Activated CD4-positive, alpha-beta T cell treated with anti-CD3 and anti-CD28 coated beads, Interleukin-2, amount 50 U/mL, for 48 hours (primary cell): Measurements from ENCODE around the gene ART1.

Experiments used
- DNase-seq, 2 experiments: peaks; one replicate each; pipeline ENCODE4 v3.0.0-alpha.2; 2020

The ART1 gene

DNA sequence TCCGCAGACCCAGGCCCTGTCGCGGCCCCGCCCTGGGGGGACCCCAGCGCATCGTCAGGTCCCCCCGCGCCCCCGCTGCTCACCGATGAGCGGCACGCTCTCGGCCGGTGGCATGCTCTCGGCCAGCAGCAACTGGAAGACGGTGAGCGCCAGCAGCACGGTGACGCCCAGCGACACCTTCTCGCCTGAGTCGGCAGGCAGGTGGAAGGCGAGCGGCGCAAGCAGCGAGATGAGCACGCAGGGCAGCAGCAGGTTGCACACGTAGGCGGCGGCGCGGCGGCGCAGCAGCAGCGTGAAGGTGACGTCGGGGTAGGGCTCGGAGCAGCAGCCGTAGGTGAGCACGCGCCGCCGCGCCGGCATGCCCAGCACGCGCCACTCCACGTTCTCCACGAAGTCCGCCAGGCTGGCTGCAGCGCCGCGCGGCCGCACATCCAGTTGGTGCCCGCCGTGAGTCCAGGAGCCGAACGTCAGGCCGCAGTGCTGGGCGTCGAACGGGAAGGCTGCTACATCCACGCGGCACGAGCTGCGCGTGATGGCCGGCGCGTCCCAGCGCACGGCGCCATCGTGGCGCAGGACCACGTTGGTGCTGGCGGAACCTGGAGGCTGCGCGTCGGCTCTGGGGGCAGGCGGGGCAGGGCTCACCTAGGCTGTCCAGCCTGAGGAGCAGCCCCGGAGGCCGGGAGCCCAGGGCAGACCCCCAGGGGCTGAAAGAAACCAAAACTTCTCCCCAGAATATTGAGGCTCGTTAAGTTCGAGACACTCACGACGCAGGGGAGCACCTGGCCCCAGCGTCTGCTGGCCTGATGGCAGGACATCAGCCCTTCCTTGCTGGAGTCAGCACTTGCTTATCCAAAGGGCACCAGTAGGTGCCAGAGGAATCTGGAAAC, 22.5 kb downstream of the ART1 start:
- no peak for DNase-seq

DNA sequence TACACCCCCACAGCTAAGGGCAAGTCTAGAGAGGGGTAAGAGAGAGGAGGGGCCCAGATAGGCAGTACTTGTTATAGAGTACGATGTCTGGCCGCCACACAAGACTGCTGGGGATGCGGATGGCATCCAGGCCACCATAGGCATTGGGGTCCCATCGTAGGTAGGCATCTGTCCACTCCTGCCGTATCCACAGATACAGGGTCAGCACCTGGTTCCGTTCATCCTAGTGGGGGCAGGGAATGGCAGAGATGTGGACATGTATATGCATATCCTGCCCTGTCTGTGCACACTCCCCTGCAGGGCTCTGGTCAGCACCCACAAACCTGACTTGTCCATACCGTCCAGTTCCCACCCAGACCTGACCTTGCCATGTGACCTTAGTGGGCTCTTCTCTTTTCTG, 24.2 kb downstream of the ART1 start:
- DNase-seq = no peak

DNA sequence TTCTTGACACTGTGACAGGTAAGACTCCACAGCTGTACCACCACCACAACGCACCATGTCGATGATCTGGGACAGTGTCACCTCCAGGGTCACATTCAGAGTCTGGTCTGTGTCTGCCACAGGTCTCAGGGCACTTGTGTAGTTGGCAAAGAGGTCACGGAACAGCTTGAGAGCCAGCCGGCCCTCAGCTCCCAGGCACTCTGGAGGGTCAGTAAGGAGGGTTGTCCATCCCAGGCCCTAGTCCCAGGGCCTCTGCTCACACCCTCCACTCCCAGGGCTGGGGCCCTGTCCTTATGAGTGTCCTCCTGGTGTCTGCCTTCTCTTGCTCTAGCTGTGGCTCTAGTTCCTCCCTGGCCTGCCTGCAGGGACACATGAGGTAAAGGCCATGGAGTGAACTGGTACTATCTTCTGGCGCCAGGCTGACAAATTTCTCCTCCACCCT, 24.8 kb downstream of the ART1 start:
- no peak for DNase-seq

DNA sequence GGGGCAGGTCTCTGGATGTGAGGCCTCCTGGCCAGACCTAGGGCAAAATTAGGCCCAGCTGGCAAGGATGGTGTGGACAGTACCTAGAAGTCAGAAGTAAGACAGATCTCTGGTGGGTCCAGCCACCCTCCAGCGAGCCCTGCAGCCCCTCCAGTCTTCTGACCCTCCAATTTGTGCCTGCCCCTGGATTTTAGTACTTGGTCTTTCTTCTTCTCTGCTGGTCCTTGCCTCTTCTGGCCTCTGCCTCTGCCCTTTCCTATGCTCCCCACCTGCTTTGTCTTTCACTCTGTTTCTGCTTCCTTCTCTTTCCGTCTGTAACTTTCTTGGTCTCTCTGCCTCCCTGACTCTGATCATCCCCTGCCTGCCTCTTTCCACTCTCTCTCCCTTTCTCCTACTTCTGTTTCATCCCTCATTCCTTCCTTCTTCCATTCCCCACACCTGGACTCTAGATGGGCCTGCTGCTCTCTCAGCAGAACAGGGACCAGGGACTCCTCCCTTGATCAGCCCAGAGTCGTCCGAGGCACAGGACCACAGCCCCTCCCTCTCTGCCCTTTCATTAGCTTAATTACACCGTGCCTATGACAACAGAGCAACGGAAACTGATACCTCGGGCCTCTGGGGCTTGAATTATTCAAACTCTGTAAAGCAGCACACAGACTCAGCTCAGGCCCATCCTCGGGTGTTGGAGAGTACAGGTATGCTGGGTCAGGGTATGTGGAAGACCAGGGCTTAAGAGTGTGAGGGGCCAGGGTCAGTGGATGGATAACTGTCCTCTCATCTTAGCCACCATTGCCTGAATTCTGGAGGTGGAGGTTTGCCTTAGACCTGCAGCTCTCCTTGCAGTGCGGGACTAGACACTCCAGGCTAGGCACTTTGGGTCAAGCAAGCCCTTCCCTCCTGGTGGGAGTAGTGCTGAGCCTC, 26.7 kb downstream of the ART1 start, which contains the start of gene CHRNA10:
Gene CHRNA10 (minus strand): TSS at position 51 of the 921 bp plus-strand sequence. CDS start 72 bp downstream, outside the sequence.
- no peak for DNase-seq

DNA sequence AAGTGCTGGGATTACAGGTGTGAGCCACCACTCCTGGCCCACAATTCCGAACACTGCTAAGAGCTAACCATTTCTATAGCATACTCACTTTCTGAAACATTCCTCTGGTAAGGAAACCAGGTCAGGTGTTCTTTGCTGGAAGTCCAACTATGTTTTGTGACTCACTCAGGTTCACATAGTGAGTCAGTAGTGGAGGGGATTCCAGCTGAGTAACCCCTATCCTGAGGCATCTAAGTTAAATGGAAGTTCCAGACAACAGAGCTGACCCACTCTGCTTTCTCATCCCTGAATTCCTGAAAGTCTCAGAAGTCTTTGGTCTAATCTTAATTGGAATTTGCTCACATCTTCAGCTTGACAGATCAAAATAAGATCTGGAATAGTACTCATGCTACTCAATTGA, 29.3 kb downstream of the ART1 start:
- no peak for DNase-seq

DNA sequence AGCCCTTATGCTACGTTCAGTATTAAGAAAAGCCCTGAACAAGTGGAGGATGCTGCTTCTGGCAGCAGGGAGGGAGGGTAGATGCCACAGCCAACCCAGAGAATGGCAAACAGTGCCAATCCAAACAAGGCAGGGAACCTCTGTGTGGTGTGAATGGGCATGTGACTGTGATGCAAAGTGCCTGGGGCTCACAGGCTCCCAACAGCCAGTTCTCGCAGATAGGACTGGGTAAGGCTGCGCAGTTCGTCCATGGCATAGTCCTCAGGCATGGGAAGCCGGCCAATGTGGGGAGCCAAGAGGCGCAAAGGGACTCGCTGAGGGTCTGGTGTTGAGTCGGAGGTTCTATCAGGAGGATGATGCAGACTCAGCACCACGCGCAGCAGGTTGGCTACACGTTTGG, 31.0 kb downstream of the ART1 start:
- no peak for DNase-seq

DNA sequence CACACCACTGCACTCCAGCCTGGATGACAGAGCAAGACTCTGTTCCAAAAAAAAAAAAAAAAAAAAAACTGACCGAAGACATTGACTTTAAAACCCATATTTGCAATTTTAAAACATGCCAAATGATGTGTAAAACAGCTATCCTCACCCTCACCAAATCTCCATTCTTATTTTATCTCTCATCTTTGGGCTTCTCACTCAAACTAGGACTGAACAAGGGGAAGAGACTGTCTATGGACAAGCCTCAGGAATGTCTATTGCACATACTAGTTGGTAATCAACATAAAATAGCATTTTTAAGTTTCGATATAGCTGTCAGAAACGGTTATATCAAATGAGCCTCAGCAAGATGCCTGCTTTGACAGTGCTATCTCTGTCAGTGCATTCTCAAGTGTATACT, 34.1 kb downstream of the ART1 start:
- no peak for DNase-seq

DNA sequence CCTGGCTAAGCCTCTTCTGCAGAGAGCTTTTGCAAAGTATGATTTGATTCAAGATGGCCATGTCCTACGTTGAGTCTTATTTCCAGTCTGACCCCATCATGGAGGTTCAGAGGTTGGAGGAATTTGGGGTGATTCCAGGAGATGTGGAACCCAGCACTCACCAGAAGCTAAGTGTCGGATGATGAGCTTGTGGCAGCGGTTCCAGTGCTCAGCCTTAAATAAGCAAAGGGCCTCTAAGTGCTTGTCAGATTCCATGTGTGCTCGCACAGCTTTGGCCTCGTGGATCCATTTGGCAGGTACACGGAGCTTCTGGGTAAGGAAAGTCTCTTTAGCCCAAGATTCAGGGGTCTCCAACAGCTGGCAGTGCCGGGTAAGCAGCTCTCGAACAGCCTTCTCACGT, 38.1 kb downstream of the ART1 start:
- DNase-seq = no peak

DNA sequence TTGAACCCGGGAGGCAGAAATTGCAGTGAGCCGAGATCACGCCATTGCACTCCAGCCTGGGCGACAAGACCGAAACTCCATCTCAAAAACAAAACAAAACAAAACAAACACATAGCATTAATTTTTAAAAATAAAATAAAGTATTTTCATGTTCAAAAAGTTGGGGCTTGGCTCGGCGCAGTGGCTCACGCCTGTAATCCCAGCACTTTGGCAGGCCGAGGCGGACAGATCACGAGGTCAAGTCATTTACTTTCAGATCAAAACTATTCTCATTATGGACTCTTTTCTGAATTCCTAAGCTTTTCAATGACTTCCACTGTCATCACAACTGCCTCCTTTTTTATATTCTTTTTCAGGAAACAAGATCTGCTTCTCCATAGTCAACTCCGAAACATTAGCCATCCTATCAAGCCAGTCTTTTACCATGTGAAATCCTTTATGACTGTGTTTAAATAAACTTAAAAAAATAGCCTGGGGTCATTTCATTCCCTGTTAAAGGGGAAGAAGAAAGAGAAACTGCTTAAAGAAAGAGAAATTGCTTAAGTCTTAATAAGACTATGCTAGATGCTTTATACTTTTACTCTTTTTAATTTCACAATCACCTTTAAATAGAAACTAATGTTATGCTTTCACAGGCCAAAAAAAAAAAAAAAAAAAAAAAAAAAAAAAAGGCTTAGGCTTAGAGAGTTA, 39.3 kb downstream of the ART1 start:
- no peak for DNase-seq

DNA sequence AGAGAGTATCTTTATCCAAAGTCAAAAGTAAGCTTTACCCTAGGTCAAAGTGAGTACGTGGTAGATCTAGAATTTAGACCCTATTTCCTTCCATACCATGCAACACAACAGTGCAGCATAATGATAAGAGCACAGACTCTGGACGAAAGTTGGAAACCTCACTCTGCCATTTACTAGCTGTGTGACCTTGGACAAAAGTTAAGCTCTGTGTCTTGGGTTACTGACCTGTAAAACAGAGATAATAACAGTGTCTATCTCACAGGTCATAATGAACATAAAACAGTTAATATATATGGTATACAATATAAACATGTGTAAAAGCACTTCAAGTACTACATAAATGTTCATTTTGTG, 39.9 kb downstream of the ART1 start:
- no peak for DNase-seq

DNA sequence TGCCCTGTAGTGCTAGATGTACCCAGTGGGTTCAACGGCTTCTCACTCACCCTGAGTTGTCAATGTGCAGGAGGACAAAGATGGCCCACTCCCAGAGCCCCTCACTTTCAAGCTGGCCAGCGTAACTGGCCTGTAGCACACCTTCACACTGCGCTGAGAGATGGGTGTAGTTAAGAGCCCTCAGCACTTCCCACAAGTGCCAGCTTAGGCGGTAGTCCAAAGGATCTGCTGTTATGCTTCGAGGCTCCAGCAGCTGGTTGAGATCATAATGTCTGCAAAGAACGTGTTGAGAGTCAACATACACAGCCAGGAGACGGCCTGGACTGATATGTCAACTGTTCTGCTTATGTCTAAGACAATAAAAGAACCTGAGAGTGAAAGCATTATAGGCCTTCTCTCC, 41.0 kb downstream of the ART1 start:
- no peak for DNase-seq

DNA sequence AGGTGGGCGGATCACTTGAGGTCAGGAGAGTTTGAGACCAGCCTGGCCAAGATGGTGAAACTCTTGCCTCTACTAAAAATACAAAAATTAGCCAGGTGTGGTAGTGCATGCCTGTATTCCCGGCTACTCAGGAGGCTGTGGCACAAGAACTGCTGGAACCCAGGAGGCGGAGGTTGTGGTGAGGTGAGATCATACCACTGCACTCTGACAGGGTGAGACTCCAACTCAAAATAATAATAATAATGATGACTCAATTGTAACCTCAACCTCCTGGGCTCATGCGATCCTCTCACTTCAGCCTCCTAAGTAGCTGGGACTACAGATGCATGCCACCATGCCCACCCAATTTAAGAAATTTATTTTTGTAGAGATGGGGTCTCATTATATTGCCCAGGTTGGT, 41.8 kb downstream of the ART1 start:
- DNase-seq = no peak

DNA sequence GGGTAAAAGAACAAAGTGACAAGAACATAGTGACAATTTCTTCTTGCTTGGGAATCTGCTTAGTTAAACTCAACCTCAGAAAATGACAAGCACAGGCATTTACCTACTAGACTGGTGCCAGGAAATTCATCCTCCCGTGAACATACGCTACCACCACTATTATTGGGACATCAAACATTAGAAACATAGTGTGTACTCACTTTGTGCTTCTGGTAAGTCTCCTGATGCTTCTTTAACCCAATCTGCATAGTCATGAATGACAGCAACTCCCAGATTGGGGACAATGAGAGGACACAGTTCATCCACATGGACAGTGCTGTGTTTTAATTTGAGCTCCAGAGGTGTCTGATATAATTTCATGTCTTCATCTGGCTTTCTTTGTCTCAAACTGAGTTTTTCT, 55.5 kb downstream of the ART1 start:
- no peak for DNase-seq

DNA sequence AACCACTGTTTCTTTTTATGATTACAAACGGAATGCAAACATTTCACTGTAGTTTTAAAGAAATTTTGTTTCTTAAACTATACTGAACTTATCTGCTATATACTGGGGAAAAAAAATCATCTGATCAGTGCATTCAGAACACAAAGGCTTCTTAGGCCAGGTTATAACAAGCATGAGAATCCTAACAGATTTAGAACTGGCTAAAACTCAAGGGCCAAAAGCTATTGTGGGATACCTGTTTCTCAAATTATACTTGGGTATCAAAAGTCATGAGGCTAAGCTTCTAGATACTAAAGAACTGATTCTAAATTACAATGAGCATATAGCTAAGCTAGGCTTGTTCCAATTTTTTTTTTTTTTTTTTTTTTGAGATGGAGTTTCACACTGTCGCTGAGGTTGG, 56.0 kb downstream of the ART1 start:
- no peak for DNase-seq

DNA sequence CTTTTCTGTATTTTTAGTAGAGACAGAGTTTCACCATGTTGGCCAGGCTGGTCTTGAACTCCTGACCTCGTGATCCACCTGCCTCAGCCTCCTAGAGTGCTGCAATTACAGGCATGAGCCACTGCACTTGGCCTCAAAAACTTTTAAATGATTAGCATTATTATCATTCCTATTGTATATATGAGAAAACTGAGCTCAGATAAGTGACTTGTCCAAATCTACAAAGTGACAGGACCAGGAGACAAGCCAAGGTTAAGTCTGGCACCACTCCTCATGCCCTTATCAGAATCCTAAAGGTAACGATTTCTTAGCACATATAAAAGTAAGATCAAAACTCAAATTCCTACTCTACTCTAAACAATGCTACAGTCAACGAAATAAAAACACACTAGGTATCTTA, 58.5 kb downstream of the ART1 start:
- no peak for DNase-seq

DNA sequence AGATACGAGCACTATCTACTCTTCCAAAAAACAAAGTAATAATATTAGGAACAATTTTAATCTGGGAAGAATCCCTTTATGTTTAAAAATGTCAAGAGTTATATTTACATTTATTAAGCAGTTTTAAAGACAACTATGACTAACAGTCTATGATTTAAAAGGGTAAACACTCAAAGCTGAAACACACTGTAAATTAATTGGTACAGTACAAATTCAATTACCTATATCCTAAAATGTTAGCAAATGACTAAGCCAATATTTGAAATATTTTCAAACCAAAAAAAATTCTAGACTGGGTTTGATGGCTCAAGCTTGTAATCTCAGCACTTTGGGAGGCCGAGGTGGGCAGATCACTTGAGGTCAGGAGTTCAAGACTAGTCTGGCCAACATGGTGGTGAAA, 62.2 kb downstream of the ART1 start:
- no peak for DNase-seq

DNA sequence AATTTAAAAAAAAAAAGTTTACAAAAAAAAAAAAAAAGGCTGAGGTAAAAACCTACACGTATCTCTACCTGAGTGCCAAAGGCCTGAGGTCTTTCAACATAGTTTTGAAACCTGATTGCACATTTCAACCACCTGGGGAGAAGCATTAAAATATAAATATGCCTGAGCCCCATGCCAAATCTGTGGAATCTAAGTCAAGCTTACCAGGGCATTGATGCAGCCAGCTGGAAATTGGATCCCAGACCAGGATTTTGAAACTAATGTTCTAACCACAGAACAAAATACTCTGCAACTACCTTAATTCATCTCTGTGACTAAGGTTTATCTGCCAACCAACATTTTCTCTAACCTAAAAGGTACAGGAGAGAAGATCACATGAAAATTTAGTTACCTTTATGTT, 65.0 kb downstream of the ART1 start:
- no peak for DNase-seq

DNA sequence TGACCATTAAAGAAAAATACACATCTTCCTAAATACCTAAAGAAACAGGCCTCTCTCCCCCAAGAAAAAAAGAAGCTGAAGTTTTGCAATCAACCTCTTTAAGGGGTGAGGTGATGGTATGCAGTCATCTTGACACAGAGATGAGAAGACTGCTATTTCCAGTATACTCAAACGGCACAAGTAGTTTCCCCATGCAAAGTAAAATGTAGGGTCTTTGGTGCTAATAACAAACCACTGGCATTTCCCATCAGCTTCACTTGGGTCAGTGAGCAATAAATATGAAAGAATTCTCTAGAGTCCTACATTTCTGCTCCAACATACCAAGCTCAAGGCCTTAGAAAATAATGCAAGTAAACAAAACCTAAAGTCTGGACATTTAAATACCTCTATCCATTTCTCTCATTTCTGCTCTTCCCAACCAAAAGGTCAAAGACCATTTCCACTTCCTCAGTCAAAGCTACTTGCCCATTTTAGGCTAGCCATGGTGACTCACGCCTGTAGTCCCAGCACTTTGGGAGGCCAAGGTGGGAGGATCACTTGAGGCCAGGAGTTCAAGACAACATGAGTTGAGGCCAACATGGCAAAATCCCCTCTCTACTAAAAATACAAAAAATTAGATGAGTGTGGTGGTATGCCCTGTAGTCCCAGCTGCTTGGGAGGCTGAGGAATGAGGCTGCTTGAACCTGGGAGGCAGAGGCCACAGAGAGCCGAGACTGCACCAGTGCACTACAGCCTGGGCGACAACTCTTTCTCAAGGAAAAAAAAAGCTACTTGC, 65.7 kb downstream of the ART1 start:
- no peak for DNase-seq

DNA sequence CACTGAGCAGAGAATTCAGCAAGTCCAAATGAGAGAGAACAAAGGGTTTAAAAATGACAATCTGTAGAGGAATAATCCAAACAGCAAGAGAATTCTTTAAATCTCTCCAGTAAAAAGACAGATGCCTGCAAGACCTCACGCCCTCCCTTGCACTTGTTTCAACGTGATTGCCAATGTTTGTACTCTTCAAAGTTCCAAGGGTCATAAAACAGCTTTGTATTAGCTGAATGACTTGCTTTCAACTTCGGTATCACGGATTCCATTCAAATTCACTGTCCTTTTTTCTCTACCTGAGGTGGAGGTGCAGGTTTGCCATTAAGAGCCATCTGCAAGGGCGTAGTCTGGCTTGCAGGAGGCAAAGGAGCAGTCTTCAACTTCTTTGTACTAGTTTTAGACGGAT, 67.3 kb downstream of the ART1 start:
- DNase-seq = no peak
